ENCODE measurements around the gene ZC3H18.

DNA sequence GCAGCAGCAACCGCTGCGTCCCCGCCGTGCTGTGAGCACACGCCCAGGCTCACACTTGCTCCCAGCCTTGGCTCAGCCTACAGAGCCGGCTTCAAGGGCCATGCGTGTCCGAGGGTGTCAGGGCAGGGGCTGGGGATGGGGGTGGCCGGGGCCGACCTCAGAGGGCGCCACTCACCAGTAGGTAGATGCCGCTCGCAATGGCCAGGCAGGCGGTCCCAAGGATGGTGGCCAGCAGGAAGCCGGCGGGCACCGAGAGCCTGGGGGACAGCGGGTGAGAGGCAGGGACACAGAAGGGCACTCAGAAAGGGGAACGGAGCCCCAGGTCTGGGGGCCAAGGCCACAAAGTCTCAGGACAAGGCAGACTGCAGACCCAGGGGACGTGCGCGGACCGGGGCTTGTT, 75.7 kb downstream of the ZC3H18 start:
- TF ChIP-seq, protein P1, sequence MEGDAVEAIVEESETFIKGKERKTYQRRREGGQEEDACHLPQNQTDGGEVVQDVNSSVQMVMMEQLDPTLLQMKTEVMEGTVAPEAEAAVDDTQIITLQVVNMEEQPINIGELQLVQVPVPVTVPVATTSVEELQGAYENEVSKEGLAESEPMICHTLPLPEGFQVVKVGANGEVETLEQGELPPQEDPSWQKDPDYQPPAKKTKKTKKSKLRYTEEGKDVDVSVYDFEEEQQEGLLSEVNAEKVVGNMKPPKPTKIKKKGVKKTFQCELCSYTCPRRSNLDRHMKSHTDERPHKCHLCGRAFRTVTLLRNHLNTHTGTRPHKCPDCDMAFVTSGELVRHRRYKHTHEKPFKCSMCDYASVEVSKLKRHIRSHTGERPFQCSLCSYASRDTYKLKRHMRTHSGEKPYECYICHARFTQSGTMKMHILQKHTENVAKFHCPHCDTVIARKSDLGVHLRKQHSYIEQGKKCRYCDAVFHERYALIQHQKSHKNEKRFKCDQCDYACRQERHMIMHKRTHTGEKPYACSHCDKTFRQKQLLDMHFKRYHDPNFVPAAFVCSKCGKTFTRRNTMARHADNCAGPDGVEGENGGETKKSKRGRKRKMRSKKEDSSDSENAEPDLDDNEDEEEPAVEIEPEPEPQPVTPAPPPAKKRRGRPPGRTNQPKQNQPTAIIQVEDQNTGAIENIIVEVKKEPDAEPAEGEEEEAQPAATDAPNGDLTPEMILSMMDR (conservative IDR thresholded peaks at IDR 0.05), result no peak
- TF ChIP-seq ZFX (IDR thresholded peaks at IDR 0.05), result no peak
